ENCODE measurements around the gene FCHO2. TPM values are rescaled to one million over a fixed set of nuclear protein-coding genes. Genes with fewer than 3 reads are reported as not detected.

The FCHO2 gene
- total and polyA plus RNA-seq, 2 of the 4 experiments (the other 2 are of a cell fraction), result 6.1 to 23.5 TPM

DNA sequence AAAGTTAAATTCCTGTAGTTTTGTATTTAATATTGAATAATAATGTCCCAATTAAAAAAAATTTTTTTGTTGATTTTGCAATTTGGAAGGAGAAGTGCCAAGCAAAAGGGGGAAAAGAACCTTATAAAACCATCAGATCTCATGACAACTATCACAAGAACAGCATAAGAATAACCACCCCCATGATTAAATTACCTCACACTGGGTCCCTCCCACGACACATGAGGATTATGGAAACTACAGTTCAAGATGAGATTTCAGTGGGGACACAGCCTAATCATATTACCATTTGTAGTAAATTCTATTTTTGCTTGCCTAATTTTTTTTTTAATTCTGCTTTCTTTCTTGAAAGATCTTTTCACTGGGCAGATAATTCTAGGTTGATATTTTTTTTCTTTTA is 33.4 kb upstream of the FCHO2 start:
- H3K4me2 ChIP-seq (ENCODE audit: low read depth, low read length), result no peak overlapping the region
- no peak overlapping the region for H2BK15ac ChIP-seq (ENCODE audit: low read depth, low read length)
- no peak overlapping the region for H4K8ac ChIP-seq (ENCODE audit: low read depth in 2 of 2, low read length in 2 of 2)
- no peaks in the 10 kb centered on the region for H3K9me1 ChIP-seq (ENCODE audit: insufficient read depth, low read length)
- H3K9me3 ChIP-seq (ENCODE audit: control insufficient read depth, insufficient read depth, low read length), result no peaks in the 10 kb centered on the region
- TF ChIP-seq POLR2A (IDR thresholded peaks at IDR 0.05; ENCODE audit: low read depth, low read length), result no peak
- TF ChIP-seq USF2 (IDR thresholded peaks at IDR 0.05; ENCODE audit: low read depth, low read length), result no peak
- no peak for TF ChIP-seq BHLHE40 (IDR thresholded peaks at IDR 0.05; ENCODE audit: low read depth, low read length)
- TF ChIP-seq RAD21 (IDR thresholded peaks at IDR 0.05; ENCODE audit: low read length), result no peak
- no peak for TF ChIP-seq CHD1 (IDR thresholded peaks at IDR 0.05; ENCODE audit: low read depth, low read length)
- TF ChIP-seq RCOR1 (IDR thresholded peaks at IDR 0.05; ENCODE audit: insufficient replicate concordance, low read length), result no peak
- TF ChIP-seq RFX5 (IDR thresholded peaks at IDR 0.05; ENCODE audit: low read depth, low read length), result no peak
- TF ChIP-seq, protein P1, sequence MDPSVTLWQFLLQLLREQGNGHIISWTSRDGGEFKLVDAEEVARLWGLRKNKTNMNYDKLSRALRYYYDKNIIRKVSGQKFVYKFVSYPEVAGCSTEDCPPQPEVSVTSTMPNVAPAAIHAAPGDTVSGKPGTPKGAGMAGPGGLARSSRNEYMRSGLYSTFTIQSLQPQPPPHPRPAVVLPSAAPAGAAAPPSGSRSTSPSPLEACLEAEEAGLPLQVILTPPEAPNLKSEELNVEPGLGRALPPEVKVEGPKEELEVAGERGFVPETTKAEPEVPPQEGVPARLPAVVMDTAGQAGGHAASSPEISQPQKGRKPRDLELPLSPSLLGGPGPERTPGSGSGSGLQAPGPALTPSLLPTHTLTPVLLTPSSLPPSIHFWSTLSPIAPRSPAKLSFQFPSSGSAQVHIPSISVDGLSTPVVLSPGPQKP (IDR thresholded peaks at IDR 0.05; ENCODE audit: borderline replicate concordance, low read depth, low read length), result no peak
- no peaks in the 10 kb centered on the region for H3K36me3 ChIP-seq (ENCODE audit: control insufficient read depth, insufficient read depth, low read length)
- H3K9ac ChIP-seq (ENCODE audit: low read depth, low read length), result no peak overlapping the region
- no peak overlapping the region for H3K27ac ChIP-seq (ENCODE audit: insufficient read depth, low read length)
- intact Hi-C loops (cut with micrococcal nuclease) (loop anchor here (5.0 to 10.0 kb wide), 2 partner anchors 295 to 532 kb away; no protein-coding TSS in a partner anchor), dilution Hi-C loops (cut with HindIII; ENCODE audit: low sequenced_read_pairs, unreplicated experiment) (no loop called here), in situ Hi-C loops (cut with MboI; ENCODE audit: low sequenced_read_pairs) (no loop called here)
- no peaks in the 10 kb centered on the region for H4K20me1 ChIP-seq (ENCODE audit: insufficient read depth, low read length)
- H3K4me1 ChIP-seq (ENCODE audit: control insufficient read depth, insufficient read depth, low read length), result peaks cover 2% of the 10 kb centered on the region; the same call in 1 of the 2 replicates
- no peak overlapping the region for H2BK120ac ChIP-seq (ENCODE audit: low read depth, low read length)
- DNase-seq, result no peak
- no peak overlapping the region for H3K18ac ChIP-seq (ENCODE audit: low read depth, low read length)
- CTCF ChIA-PET, result no interaction called here
- H2AFZ ChIP-seq (replicated peaks; ENCODE audit: low read length, poor library complexity), result no peak overlapping the region
- H4K91ac ChIP-seq (ENCODE audit: insufficient read depth, low read depth, low read length), result no peak overlapping the region
- ATAC-seq (ENCODE audit: low read depth), result no peak
- H3K4ac ChIP-seq (ENCODE audit: low read depth, low read length), result no peak overlapping the region
- no peak overlapping the region for H2BK5ac ChIP-seq (ENCODE audit: low read depth, low read length, poor library complexity, severe bottlenecking)
- POLR2A ChIA-PET (ENCODE audit: unreplicated experiment), result no interaction called here
- no peaks in the 10 kb centered on the region for H3K27me3 ChIP-seq (ENCODE audit: control insufficient read depth, insufficient read depth, low read length)
- no peak overlapping the region for H4K5ac ChIP-seq (ENCODE audit: low read depth, low read length)
- H3K4me3 ChIP-seq (ENCODE audit: insufficient read depth, low read depth, low read length), result no peak overlapping the region
- H2BK20ac ChIP-seq (ENCODE audit: low read depth, low read length), result no peak overlapping the region
- H2AK5ac ChIP-seq (ENCODE audit: low read depth, low read length), result no peak overlapping the region
- WGBS, 2 experiments (ENCODE audit: extremely low coverage in 2 of 2, insufficient read length in 1 of 2), result no CpG with 5 or more reads among the region's 1 CpG
- no TSS peak for BruUV-seq (replicated peaks)
- H3K56ac ChIP-seq (ENCODE audit: extremely low read depth, insufficient read depth, low read length), result no peak overlapping the region
- no peaks in the 10 kb centered on the region for H3K79me1 ChIP-seq (ENCODE audit: low read depth in 1 of 2, low read length in 2 of 2)
- H3K23ac ChIP-seq (ENCODE audit: low read depth, low read length), result no peak overlapping the region
- H3K14ac ChIP-seq (replicated peaks; ENCODE audit: low read depth, low read length), result no peak overlapping the region
- H2AK9ac ChIP-seq (replicated peaks; ENCODE audit: low read depth, low read length, poor library complexity), result no peak overlapping the region

Measured in IMR-90 (cell line).